HL-60 (cell line): ENCODE data around the gene TACR2.

Experiments
- DNase-seq, 2 experiments: peaks; one replicate each; pipeline ENCODE4 v3.0.0-alpha.2; 2010 to 2020; ENCODE audit warnings: low read depth in 1 of 2, low spot score in 1 of 2
- H3K27ac ChIP-seq: fragments of 250-450 bp; sonication (Bioruptor Pico); replicated peaks from 2 replicates; pipeline ENCODE4 v1.5.1; 2020; ENCODE audit warnings: mild to moderate bottlenecking, moderate library complexity
- H3K27me3 ChIP-seq: fragments of 250-450 bp; sonication (Bioruptor Pico); 2 replicates; pipeline ENCODE4 v1.5.1; 2021; ENCODE audit warnings: mild to moderate bottlenecking, moderate library complexity; ENCODE audit not compliant: insufficient read depth, poor library complexity, severe bottlenecking
- H3K4me3 ChIP-seq: replicated peaks from 2 replicates; pipeline ENCODE4 v1.5.1; 2011; ENCODE audit warnings: mild to moderate bottlenecking, control low read depth, low read length; ENCODE audit not compliant: insufficient read depth
- CTCF ChIP-seq: IDR thresholded peaks from one replicate; pipeline ENCODE4 v1.5.1; 2011; ENCODE audit warnings: low read length, control low read depth, inconsistent platforms; ENCODE audit not compliant: insufficient read depth
- GABPA ChIP-seq: IDR thresholded peaks from 2 replicates; pipeline ENCODE4 v1.6.1; 2012; ENCODE audit warnings: low read depth
- POLR2AphosphoS5 ChIP-seq: IDR thresholded peaks from 2 replicates; pipeline ENCODE4 v1.6.1; 2012; ENCODE audit warnings: low read depth
- REST ChIP-seq: IDR thresholded peaks from 2 replicates; pipeline ENCODE4 v1.6.1; 2012; ENCODE audit warnings: low read depth; ENCODE audit not compliant: insufficient replicate concordance
- SPI1 ChIP-seq: IDR thresholded peaks from 2 replicates; pipeline ENCODE4 v1.6.1; 2012; ENCODE audit warnings: low read depth, mild to moderate bottlenecking, borderline replicate concordance

The TACR2 gene

GRCh38 chr10:69361303-69361614 lies 55.5 kb downstream of the TACR2 start:
- no peak overlapping the region for H3K27ac ChIP-seq
- no peak overlapping the region for H3K4me3 ChIP-seq
- no peak for TF ChIP-seq REST
- TF ChIP-seq CTCF = no peak
- no peak for TF ChIP-seq POLR2AphosphoS5
- no peak for TF ChIP-seq GABPA
- no peak for DNase-seq
- no peaks in the 10 kb centered on the region for H3K27me3 ChIP-seq

GRCh38 chr10:69360485-69361302 lies 56.0 kb downstream of the TACR2 start:
- Histone ChIP-seq H3K27ac (no peak overlapping the region; the same call in 1 of the 2 replicates), H3K27me3 (no peaks in the 10 kb centered on the region), H3K4me3 (no peak overlapping the region)
- no peak for DNase-seq
- TF ChIP-seq POLR2AphosphoS5 (no peak), SPI1 (no peak), CTCF (no peak), REST (peak; percentile 80)

- Histone ChIP-seq H3K27ac (peak overlapping the region; percentile 68), H3K4me3 (no peak overlapping the region), H3K27me3 (no peaks in the 10 kb centered on the region)
- DNase-seq = peak in 1 of 2 experiments; percentile 55
- TF ChIP-seq POLR2AphosphoS5 (no peak), CTCF (no peak), GABPA (no peak), REST (no peak), SPI1 (no peak)
Measured at GRCh38 chr10:69359594-69359993, 57.1 kb downstream of the TACR2 start.
